Keratinocyte (primary cell): Measurements from ENCODE around the gene BCAR3. TPM values are rescaled to one million over a fixed set of nuclear protein-coding genes. Genes with fewer than 3 reads are reported as not detected.
A peak's percentile ranks its signal among the peaks of the same experiment; 100 is the strongest.

Source experiments
- DNase-seq: peaks from one replicate; pipeline ENCODE4 v3.0.0-alpha.2; 2011; ENCODE audit warnings: low read depth, missing footprints, low spot score
- FAIRE-seq: peaks from 2 replicates; lab custom pipeline; 2011; peaks lifted over from hg19 to GRCh38; lab: Jason Lieb, UNC
- H2AFZ ChIP-seq: 2 replicates; pipeline ENCODE4 v1.6.0; 2012; ENCODE audit warnings: low read length, control low read depth, inconsistent platforms; ENCODE audit not compliant: control insufficient read depth
- H3K27ac ChIP-seq: 2 replicates; pipeline ENCODE4 v1.5.1; 2011; ENCODE audit warnings: low read length; ENCODE audit not compliant: control insufficient read depth, insufficient read depth
- H3K27me3 ChIP-seq: 3 replicates; pipeline ENCODE4 v1.6.0; 2011; ENCODE audit warnings: low read length; ENCODE audit not compliant: control insufficient read depth, insufficient read depth; ENCODE audit errors: extremely low read depth
- H3K36me3 ChIP-seq, 2 experiments: 2 replicates in 1 of 2; 3 replicates in 1 of 2; pipeline ENCODE4 v1.5.1; 2011; ENCODE audit warnings: low read length in 2 of 2, mild to moderate bottlenecking in 1 of 2; ENCODE audit not compliant: control insufficient read depth in 2 of 2, insufficient read depth in 2 of 2; ENCODE audit errors: extremely low read depth in 1 of 2
- H3K4me1 ChIP-seq: 3 replicates; pipeline ENCODE4 v1.5.1; 2011; ENCODE audit warnings: low read length; ENCODE audit not compliant: control insufficient read depth, insufficient read depth; ENCODE audit errors: extremely low read depth
- H3K4me2 ChIP-seq: 3 replicates; pipeline ENCODE4 v1.6.0; 2011; ENCODE audit warnings: low read depth, low read length; ENCODE audit not compliant: control insufficient read depth, insufficient read depth; ENCODE audit errors: extremely low read depth
- H3K4me3 ChIP-seq, 3 experiments: fragments of 200-600 bp in 1 of 3; sonication (generic) in 1 of 3; 2 replicates in 2 of 3; 3 replicates in 1 of 3; pipeline ENCODE4 v1.5.1; 2011 to 2016; ENCODE audit warnings: low read length in 3 of 3, mild to moderate bottlenecking in 3 of 3, control low read depth in 2 of 3, inconsistent platforms in 1 of 3, low read depth in 1 of 3, mixed read lengths in 1 of 3, mixed run types in 1 of 3, moderate library complexity in 1 of 3; ENCODE audit not compliant: control insufficient read depth in 2 of 3, insufficient read depth in 2 of 3; ENCODE audit errors: extremely low read depth in 1 of 3
- H3K79me2 ChIP-seq: 2 replicates; pipeline ENCODE4 v1.6.0; 2012; ENCODE audit warnings: low read length; ENCODE audit not compliant: control insufficient read depth, insufficient read depth
- H3K9ac ChIP-seq: 3 replicates; pipeline ENCODE4 v1.6.0; 2011; ENCODE audit warnings: low read length; ENCODE audit not compliant: control insufficient read depth, insufficient read depth; ENCODE audit errors: extremely low read depth
- H3K9me1 ChIP-seq: 3 replicates; pipeline ENCODE4 v1.6.0; 2011; ENCODE audit warnings: low read length; ENCODE audit not compliant: control insufficient read depth, insufficient read depth; ENCODE audit errors: extremely low read depth
- H3K9me3 ChIP-seq: 2 replicates; pipeline ENCODE4 v1.5.1; 2012; ENCODE audit warnings: low read depth, low read length; ENCODE audit not compliant: control insufficient read depth
- H4K20me1 ChIP-seq: 3 replicates; pipeline ENCODE4 v1.6.0; 2011; ENCODE audit warnings: low read length; ENCODE audit not compliant: control insufficient read depth, insufficient read depth; ENCODE audit errors: extremely low read depth
- CTCF ChIP-seq, 3 experiments: IDR thresholded peaks in 1 of 3; conservative IDR thresholded peaks in 1 of 3; optimal IDR thresholded peaks in 1 of 3; 2 replicates in 2 of 3; 3 replicates in 1 of 3; pipeline versions ENCODE3 to v1.5.1; 2011; ENCODE audit warnings: low read length in 3 of 3, mild to moderate bottlenecking in 3 of 3, moderate library complexity in 2 of 3, control low read depth in 1 of 3, inconsistent platforms in 1 of 3; ENCODE audit not compliant: insufficient read depth in 2 of 3; ENCODE audit errors: extremely low read depth in 1 of 3
- EZH2 ChIP-seq: IDR thresholded peaks from one replicate; pipeline ENCODE4 v1.6.1; 2012; ENCODE audit warnings: inconsistent platforms, mild to moderate bottlenecking, low read length, moderate library complexity
- dilution Hi-C: fragments of 300-500 bp; cut with MboI; formaldehyde crosslinking; loops from one replicate; pipeline ENCODE4 v1.7.0; 2020; ENCODE audit warnings: low sequenced_read_pairs; ENCODE audit not compliant: extremely low pct_ligation_motif_present
- polyA plus RNA-seq, 5 experiments: library from polyadenylated mRNA; depleted of rRNA in 3 of 5; stranded (reverse) in 3 of 5; stranded (forward) in 1 of 5; unstranded in 1 of 5; fragments of >200 nt; gene quantifications; 1 replicate in 1 of 5; 2 replicates in 3 of 5; 3 replicates in 1 of 5; pipeline versions ENCODE4 v1.2.1 to v1.2.3, GENCODE V29; 2011 to 2012; ENCODE audit warnings: missing spikeins in 2 of 5, low read depth in 1 of 5, low replicate concordance in 1 of 5

BCAR3 gene
- polyA plus RNA-seq, 1 donor (not counting 4 experiments of a cell fraction or from before 2014, with no cell fraction given), result 77.2 TPM

- H2AFZ ChIP-seq, result no peak overlapping the region
- TF ChIP-seq CTCF (optimal IDR thresholded peaks at IDR 0.05 in 1 of 3, IDR thresholded peaks at IDR 0.05 in 1 of 3, conservative IDR thresholded peaks at IDR 0.05 in 1 of 3; ENCODE audit: extremely low read depth in 1 of 3, insufficient read depth in 2 of 3, low read length in 3 of 3) (no peak), EZH2 (no peak)
- peaks cover 67% of the 10 kb centered on the region for H3K4me1 ChIP-seq
- FAIRE-seq (peak; percentile 13), DNase-seq (no peak)
- H3K27me3 ChIP-seq, result no peaks in the 10 kb centered on the region
- no peak overlapping the region for H3K9ac ChIP-seq
- H3K36me3 ChIP-seq, result peaks cover 16 to 41% of the 10 kb centered on the region in 2 experiments
- H3K9me1 ChIP-seq, result peaks cover 30% of the 10 kb centered on the region
- H3K79me2 ChIP-seq, result peaks cover 100% of the 10 kb centered on the region
- no peak overlapping the region for H3K4me2 ChIP-seq
- H3K4me3 ChIP-seq, result no peak overlapping the region
- H3K27ac ChIP-seq, result no peak overlapping the region
- no peaks in the 10 kb centered on the region for H3K9me3 ChIP-seq
- dilution Hi-C loops, result no loop called here
- H4K20me1 ChIP-seq, result peaks cover 94% of the 10 kb centered on the region
Observed at GRCh38 chr1:93599479-93599878, 82.2 kb downstream of the BCAR3 start.

- H3K36me3 ChIP-seq, result peaks cover 17 to 45% of the 10 kb centered on the region in 2 experiments
- peaks cover 72% of the 10 kb centered on the region for H3K4me1 ChIP-seq
- H3K4me2 ChIP-seq, result peak overlapping the region; percentile 15
- no peak overlapping the region for H3K27ac ChIP-seq
- no peaks in the 10 kb centered on the region for H3K9me3 ChIP-seq
- peaks cover 100% of the 10 kb centered on the region for H3K79me2 ChIP-seq
- peaks cover 33% of the 10 kb centered on the region for H3K9me1 ChIP-seq
- DNase-seq (no peak), FAIRE-seq (peak; percentile 51)
- no peak overlapping the region for H3K4me3 ChIP-seq
- dilution Hi-C loops, result no loop called here
- TF ChIP-seq EZH2, result no peak
- TF ChIP-seq CTCF (optimal IDR thresholded peaks at IDR 0.05 in 1 of 3, IDR thresholded peaks at IDR 0.05 in 1 of 3, conservative IDR thresholded peaks at IDR 0.05 in 1 of 3; ENCODE audit: extremely low read depth in 1 of 3, insufficient read depth in 2 of 3, low read length in 3 of 3), result no peak
- H4K20me1 ChIP-seq, result peaks cover 94% of the 10 kb centered on the region
- no peak overlapping the region for H3K9ac ChIP-seq
- H2AFZ ChIP-seq, result no peak overlapping the region
- no peaks in the 10 kb centered on the region for H3K27me3 ChIP-seq
Observed at GRCh38 chr1:93598861-93599439, 82.7 kb downstream of the BCAR3 start.
